Sigmoid colon (tissue), 7 donors: Measurements from ENCODE around the gene DCHS1. TPM values are rescaled to one million over a fixed set of nuclear protein-coding genes. Genes with fewer than 3 reads are reported as not detected.

Source experiments
- DNase-seq: peaks from one replicate; pipeline ENCODE4 v3.0.0-alpha.2; 2019
- H3K27ac ChIP-seq, 4 donors: fragments of 200-600 bp; sonication (generic); one replicate each; pipeline ENCODE4 v1.5.1; 2016 to 2019; ENCODE audit warnings: mild to moderate bottlenecking in 1 of 4
- H3K27me3 ChIP-seq, 3 donors: fragments of 200-600 bp; sonication (generic); one replicate each; pipeline ENCODE4 v1.5.1; 2019; ENCODE audit warnings: mild to moderate bottlenecking in 1 of 3
- H3K36me3 ChIP-seq, 4 donors: fragments of 200-600 bp; sonication (generic); one replicate each; pipeline ENCODE4 v1.5.1; 2016 to 2019
- H3K4me1 ChIP-seq, 4 donors: fragments of 200-600 bp; sonication (generic); one replicate each; pipeline ENCODE4 v1.5.1; 2017 to 2019
- H3K4me3 ChIP-seq, 4 donors: fragments of 200-600 bp; sonication (generic); one replicate each; pipeline ENCODE4 v1.5.1; 2017 to 2019; ENCODE audit warnings: mild to moderate bottlenecking in 2 of 4, moderate library complexity in 1 of 4
- H3K9me3 ChIP-seq, 4 donors: fragments of 200-600 bp in 3 of 4; sonication (generic) in 3 of 4; one replicate each; pipeline versions ENCODE4 v1.5.1 to v1.6.1; 2013 to 2019
- EP300 ChIP-seq, 4 donors: sonication (generic); formaldehyde crosslinking; IDR thresholded peaks; one replicate each; pipeline ENCODE4 v1.6.1; 2017; ENCODE audit warnings: antibody characterized with exemption in 4 of 4
- POLR2A ChIP-seq, 2 donors: fragments of 450-650 bp; IDR thresholded peaks; one replicate each; pipeline ENCODE4 v1.6.1; 2016; ENCODE audit warnings: antibody characterized with exemption in 2 of 2, mild to moderate bottlenecking in 2 of 2, moderate library complexity in 2 of 2
- POLR2AphosphoS5 ChIP-seq, 4 donors: sonication (generic); formaldehyde crosslinking; IDR thresholded peaks; one replicate each; pipeline ENCODE4 v1.6.1; 2017; ENCODE audit warnings: antibody characterized with exemption in 4 of 4
- WGBS, 2 donors: extraction: QIAGEN DNeasy Blood & Tissue Kit; methylation state at CpG; one replicate each; pipeline ENCODE4 v1.1.7; 2013; 5-methylcytosine and 5-hydroxymethylcytosine counted together
- intact Hi-C: fragments of 100-400 bp; cut with DNase I; formaldehyde crosslinking; loops from one replicate; pipeline ENCODE4 v1.15.1; 2023
- polyA plus RNA-seq, 3 donors: library from polyadenylated mRNA; stranded (reverse); fragments of 200-250 nt; gene quantifications; one replicate each; pipeline ENCODE4 v1.2.3, GENCODE V29; 2013
- total RNA-seq, 4 donors: library from RNA; depleted of rRNA; stranded (reverse); fragments of >200 nt; gene quantifications; one replicate each; pipeline ENCODE4 v1.1.0, GENCODE V29; 2016
- TF ChIP-seq, protein P1 (sequence below), 4 experiments: fragments of 450-650 bp in 3 of 4; fragments of 200-600 bp in 1 of 4; IDR thresholded peaks; one replicate each; pipeline ENCODE4 v1.5.1; 2016 to 2019; ENCODE audit warnings: antibody characterized with exemption in 4 of 4, mild to moderate bottlenecking in 3 of 4, moderate library complexity in 2 of 4
- donor health status: healthy with polysubstance abuse.
- donor health status: Bipolar disorder and iron deficiency.
- donor health status: healthy.

The DCHS1 gene
- total and polyA plus RNA-seq, 7 donors = under 0.01 to 57.1 (median 21.7) TPM

DNA sequence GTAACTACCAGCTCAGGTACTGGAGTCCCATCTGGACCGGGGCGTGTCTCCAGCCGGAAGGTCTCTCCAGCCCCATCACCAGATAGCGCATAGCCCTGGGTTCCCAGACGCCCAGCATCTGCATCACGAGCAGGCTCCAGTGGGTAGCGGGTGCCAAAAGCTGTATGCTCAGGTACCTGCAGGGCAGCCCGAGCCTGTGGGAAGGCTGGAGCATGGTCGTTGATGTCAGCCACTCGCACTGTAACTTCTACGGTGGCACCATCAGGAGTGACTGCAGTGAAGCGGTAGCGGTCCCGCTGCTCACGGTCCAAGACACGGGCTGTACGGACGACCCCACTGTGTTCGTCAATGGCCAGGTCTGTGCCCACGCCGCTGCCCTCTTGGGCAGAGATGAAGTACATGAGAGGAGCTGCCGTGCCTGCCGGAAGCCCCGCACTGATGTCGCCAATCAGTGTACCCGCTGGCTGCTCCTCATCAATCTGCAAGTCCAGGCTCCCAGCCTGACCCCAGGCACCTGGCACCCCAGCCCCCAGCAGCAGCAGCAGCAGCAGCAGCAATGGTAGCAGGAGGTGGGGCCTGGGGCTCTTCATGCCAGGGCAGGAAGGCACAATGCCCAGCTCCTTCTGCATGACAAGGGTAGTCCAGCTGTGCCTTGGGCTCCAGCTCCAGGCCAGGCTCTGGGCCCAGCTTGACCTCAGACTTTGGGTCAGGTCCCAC, 14.5 kb downstream of the DCHS1 start:
- WGBS, 2 donors = 95 to 97% methylated on average over 26 of the region's 26 CpGs
- no peaks in the 10 kb centered on the region for H3K27me3 ChIP-seq
- peaks cover 0 to 47% (median 43%) of the 10 kb centered on the region in 4 donors for H3K4me1 ChIP-seq
- no peaks in the 10 kb centered on the region for H3K9me3 ChIP-seq
- TF ChIP-seq POLR2A (IDR thresholded peaks at IDR 0.05) (no peak), POLR2AphosphoS5 (IDR thresholded peaks at IDR 0.05) (no peak), EP300 (IDR thresholded peaks at IDR 0.05) (no peak)
- TF ChIP-seq, protein P1, sequence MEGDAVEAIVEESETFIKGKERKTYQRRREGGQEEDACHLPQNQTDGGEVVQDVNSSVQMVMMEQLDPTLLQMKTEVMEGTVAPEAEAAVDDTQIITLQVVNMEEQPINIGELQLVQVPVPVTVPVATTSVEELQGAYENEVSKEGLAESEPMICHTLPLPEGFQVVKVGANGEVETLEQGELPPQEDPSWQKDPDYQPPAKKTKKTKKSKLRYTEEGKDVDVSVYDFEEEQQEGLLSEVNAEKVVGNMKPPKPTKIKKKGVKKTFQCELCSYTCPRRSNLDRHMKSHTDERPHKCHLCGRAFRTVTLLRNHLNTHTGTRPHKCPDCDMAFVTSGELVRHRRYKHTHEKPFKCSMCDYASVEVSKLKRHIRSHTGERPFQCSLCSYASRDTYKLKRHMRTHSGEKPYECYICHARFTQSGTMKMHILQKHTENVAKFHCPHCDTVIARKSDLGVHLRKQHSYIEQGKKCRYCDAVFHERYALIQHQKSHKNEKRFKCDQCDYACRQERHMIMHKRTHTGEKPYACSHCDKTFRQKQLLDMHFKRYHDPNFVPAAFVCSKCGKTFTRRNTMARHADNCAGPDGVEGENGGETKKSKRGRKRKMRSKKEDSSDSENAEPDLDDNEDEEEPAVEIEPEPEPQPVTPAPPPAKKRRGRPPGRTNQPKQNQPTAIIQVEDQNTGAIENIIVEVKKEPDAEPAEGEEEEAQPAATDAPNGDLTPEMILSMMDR (IDR thresholded peaks at IDR 0.05) = no peak
- H3K36me3 ChIP-seq = peaks cover 0 to 33% (median 12%) of the 10 kb centered on the region in 4 donors
- no peak overlapping the region for H3K4me3 ChIP-seq
- H3K27ac ChIP-seq = no peak overlapping the region
- no peak for DNase-seq
- intact Hi-C loops = no loop called here

DNA sequence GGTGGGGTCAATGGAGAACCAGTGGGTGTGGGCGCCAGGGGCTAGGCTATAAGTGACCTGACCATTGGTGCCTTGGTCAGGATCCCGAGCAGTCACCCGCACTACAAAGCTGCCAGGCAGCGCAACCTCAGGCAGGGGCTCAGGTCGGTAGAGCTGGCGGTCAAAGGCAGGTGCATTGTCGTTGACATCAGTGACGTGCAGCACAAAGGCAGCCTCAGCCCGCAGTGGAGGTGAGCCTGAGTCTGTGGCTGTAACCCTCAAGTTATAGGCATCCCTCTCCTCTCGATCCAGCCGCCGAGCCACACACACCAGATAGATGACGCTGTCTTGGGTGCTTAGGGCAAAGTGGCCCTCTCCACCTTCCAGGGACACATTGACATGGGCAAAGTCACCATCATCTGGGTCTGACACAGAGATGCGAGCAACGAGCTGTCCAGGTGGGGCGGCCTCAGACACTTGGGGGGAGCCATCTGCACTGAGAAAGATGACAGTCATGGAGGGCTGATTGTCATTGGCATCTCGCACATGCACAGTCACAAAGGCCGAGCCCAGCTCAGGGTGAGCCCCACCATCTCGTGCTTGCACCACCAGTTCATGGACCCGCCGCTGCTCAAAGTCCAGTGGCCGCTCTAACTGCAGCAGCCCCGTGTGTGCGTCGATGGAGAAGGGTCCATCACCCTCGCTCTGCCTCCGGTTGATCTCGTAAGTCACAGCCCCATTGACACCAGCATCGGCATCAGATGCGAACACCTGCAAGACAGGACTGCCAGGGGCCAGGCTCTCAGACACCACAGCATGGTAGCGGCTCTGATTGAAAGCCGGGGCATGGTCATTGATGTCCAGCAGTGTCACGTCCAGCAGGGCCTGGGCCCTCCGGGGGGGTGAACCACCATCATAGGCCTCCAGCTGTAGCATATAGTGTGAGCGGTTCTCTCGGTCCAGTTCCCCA, 15.3 kb downstream of the DCHS1 start:
- 95 to 96% methylated on average over 36 of the region's 36 CpGs for WGBS, 2 donors
- intact Hi-C loops = no loop called here
- DNase-seq = no peak
- Histone ChIP-seq H3K4me1 (peaks cover 0 to 48% (median 44%) of the 10 kb centered on the region in 4 donors), H3K9me3 (no peaks in the 10 kb centered on the region), H3K27ac (peak overlapping the region in 2 of 4 donors; percentile 69 to 76), H3K4me3 (no peak overlapping the region), H3K36me3 (peaks cover 0 to 31% (median 9%) of the 10 kb centered on the region in 4 donors), H3K27me3 (no peaks in the 10 kb centered on the region)
- TF ChIP-seq POLR2A (IDR thresholded peaks at IDR 0.05) (no peak), EP300 (IDR thresholded peaks at IDR 0.05) (no peak), POLR2AphosphoS5 (IDR thresholded peaks at IDR 0.05) (no peak)
- TF ChIP-seq, protein P1 (IDR thresholded peaks at IDR 0.05) = no peak

DNA sequence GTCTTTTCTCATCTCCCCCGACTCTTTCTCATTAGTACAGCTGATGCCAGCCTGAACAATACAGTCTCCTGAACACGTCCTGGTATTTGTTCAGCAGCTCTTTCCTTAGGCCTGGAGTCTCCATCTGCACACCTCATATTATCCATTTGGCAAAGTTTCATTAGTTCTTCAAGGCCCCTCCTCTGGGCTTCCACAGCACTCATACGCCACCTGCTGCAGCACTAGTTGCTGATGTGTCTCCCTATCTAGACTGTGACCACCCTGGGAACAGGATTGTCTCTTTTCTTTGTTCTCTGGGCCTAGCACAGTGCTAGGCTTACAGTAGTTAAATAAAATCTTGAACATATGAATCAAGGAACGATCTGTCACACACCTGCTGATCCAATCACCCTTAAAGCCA, 17.2 kb downstream of the DCHS1 start:
- H3K27me3 ChIP-seq = no peaks in the 10 kb centered on the region
- no peak for DNase-seq
- intact Hi-C loops = no loop called here
- peaks cover 0 to 62% (median 54%) of the 10 kb centered on the region in 4 donors for H3K4me1 ChIP-seq
- no peak overlapping the region for H3K4me3 ChIP-seq
- H3K36me3 ChIP-seq = peaks cover 0 to 29% (median 8%) of the 10 kb centered on the region in 4 donors
- peak overlapping the region; percentile 30 to 76 (median 65) for H3K27ac ChIP-seq
- H3K9me3 ChIP-seq = no peaks in the 10 kb centered on the region
- WGBS, 2 donors = 71 to 79% methylated on average over 4 of the region's 4 CpGs
- TF ChIP-seq, protein P1 (IDR thresholded peaks at IDR 0.05) = no peak
- TF ChIP-seq EP300 (IDR thresholded peaks at IDR 0.05) (no peak), POLR2A (IDR thresholded peaks at IDR 0.05) (no peak), POLR2AphosphoS5 (IDR thresholded peaks at IDR 0.05) (no peak)

DNA sequence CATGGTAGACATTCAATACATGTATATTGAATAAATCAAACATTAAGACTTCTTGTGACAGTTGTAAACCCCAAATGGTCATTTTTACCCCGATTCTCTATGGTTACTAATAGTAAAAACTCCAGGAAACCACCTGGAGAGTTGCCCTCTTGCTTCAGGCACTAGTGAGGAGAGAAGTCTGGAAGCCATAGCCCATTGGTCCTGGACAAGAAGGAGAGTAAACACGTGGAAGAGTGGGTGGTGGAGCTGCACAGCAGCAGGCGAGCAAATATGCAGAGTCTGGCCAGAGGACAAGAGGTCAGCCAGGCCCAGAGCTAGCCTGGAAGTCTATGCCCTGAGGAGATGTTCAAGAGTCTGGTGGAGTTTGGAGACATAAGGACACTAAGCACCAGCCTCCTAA, 17.7 kb downstream of the DCHS1 start:
- intact Hi-C loops = no loop called here
- Histone ChIP-seq H3K27me3 (no peaks in the 10 kb centered on the region), H3K4me1 (peaks cover 0 to 64% (median 54%) of the 10 kb centered on the region in 4 donors), H3K4me3 (no peak overlapping the region), H3K36me3 (peaks cover under 1 to 35% (median 11%) of the 10 kb centered on the region in 4 donors), H3K27ac (peak overlapping the region; percentile 30 to 76 (median 65)), H3K9me3 (no peaks in the 10 kb centered on the region)
- no peak for TF ChIP-seq POLR2A (IDR thresholded peaks at IDR 0.05)
- no peak for TF ChIP-seq EP300 (IDR thresholded peaks at IDR 0.05)
- no peak for TF ChIP-seq POLR2AphosphoS5 (IDR thresholded peaks at IDR 0.05)
- TF ChIP-seq, protein P1 (IDR thresholded peaks at IDR 0.05) = no peak
- DNase-seq = peak; percentile 70
- WGBS, 2 donors = 43 to 61% methylated on average over 3 of the region's 3 CpGs
